Medulla oblongata (tissue), 1 donor: ENCODE measurements around the gene MRPS14.
"Not testable (repeated sequence)": the region's sequence is repeated elsewhere in the genome, so short reads cannot be mapped to it uniquely, and the experiment has no call there.

Experiments used
- DNase-seq: peaks from one replicate; pipeline ENCODE4 v3.0.0-alpha.2; 2015; ENCODE audit errors: extremely low spot score

The MRPS14 gene

DNA sequence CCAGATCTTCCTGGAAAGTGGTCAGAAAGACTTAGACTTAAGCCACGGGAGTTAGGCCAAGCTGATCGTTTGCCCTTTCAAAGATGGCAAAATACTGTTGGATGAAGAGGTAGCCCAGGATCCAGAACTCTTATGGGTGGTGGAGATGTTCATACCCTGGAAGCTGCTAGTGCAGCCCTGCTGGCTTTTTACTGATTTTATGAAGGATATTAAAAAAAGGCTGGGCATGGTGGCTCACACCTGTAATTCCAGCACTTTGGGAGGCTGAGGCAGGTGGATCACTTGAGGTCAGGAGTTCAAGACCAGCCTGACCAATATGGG is 657 bp upstream of the MRPS14 start:
- not testable (repeated sequence) for DNase-seq

DNA sequence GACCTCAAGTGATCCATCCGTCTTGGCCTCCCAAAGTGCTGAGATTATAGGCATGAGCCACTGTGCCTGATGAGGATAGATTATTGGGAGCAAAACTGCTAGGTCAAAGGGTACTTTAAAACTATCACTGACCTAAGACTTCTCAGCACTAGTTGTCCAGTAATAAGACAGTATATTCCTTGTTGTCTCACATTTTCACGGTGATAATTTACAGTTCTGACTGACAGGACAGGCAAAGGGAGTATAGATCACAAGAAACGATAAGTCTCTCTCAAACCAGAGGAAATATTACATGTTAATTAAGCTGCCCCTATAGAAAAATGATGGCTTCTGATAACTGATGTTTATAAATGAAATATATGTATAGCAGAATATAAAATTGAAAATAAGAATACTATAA is 3.7 kb downstream of the MRPS14 start:
- DNase-seq: no peak

DNA sequence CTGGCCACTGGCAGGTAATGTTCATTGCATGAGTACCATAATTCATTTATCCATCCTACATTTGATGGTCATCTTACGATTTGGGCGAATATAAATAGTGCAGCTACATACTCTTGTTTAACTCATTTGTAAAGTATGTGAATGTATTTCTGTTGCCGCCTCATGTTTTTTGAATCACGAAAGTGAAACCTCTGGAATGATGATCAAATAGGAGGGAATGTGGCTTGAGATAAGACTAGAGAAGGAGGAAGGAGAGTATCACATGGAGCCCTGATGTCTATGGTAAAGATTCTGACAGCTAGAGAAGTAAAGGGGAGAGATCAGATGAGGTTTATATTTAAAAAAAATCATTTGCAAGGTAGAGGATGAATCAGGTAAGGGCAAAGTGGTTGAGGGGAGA is 8.0 kb downstream of the MRPS14 start:
- no peak for DNase-seq

DNA sequence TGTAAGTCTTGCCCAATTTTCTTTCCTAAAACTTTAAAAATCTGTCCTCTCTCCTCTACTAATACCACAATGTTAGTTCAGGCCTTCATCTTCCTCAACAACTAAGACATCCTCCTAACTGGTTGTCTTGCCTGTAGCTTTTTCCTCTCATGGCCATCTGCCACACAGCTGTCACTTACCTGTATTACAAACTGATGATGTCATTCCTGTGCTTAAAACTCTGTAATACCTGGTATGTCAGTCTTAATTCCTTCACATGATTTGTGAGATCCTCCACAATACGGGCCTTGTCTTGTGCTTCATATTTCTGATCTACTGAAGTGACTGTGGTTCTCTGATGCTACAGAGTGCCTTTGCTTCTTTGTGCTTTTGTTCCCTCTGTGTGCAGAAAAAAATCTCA is 9.8 kb downstream of the MRPS14 start:
- DNase-seq: no peak

DNA sequence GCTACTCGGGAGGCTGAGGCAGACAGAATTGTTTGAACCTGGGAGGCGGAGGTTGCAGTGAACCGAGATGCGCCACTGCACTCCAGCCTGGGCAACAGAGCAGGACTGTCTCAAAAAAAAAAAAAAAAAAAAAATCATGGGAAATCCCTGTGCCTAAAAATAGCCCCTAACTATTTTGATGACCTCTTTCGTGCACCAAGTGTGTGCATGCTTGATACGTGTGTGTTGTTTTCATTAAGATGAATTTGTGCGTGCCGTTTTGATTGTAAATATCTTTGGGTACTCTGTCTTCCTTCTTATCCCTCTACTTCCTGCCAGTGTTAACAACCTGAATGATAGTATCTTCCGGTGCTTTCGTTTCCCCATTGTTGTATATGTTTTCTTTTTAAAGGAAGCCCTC is 13.7 kb downstream of the MRPS14 start:
- no peak for DNase-seq

DNA sequence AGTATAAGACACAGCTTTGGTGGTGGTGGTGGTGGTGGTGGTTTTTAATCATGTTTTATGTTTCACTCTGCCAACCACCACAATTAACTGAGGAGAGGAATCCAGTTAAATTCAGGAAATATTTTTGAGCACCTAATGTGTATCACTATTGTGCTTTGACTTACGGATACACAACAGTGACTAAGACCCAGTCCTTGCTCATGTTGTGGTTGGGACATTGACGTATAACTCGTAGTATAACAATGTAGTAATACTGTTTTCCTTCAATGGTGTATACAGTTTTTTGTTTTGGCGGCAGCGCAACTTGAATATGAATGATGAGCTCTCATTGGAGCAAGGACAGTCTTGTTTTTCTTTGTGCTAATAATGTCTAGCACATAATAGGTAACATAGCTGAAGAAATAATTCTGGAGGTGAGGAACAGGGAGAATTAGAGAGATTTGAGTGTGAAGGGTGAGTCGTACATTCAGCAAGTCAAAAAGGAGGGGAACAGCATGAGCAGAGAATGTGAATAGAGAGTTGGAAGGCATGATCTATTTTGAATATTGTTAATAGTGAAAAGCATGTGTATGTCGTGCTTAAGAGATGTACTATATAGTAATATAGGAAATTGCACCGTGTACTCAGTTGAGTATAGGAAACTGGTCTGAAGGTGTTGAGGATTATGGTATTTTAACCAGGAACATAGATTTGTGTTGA is 18.0 kb downstream of the MRPS14 start:
- no peak for DNase-seq

DNA sequence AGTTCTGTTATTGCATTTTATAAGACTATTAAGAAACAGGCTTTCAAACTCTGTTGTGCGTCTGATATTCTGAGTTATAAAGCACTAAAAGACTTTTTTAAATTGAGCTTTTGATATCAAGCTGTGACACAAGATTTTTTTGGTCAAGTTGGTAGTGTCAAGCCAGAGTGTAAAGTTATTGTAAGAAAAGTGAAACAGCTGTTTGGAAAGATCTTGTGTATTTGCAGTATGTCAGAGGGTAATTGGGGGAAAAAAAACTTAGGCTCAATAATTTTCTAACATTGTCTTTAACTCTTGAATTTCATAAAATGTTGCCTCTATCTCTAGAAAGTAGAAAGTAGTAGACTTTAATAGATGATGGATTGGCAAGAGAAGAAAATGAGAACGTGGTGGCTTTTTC is 19.7 kb downstream of the MRPS14 start:
- no peak for DNase-seq

DNA sequence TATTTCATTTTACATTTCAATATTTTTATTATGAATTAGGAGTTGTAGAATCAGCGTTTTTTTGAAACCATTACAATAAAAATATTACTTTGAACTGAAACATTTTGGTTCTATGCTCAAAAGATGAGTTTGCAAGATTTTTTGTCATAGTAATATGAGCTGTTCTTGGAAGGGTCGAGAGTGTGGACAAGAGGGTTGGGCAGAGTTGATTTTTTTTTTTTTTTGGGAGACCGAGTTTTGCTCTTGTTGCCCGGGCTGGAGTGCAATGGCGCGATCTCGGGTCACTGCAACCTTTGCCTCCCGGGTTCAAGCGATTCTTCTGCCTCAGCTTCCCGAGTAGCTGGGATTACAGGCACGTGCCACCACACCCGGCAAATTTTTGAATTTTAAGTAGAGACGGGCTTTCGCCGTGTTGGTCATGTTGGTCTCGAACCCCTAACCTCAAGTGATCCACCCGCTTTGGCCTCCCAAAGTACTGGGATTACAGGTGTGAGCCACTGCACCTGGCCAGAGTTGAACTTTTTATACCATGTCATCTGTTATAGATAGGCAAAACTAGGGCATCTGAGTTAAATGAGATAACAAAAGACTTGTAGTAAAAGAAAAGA is 20.2 kb downstream of the MRPS14 start:
- no peak for DNase-seq

DNA sequence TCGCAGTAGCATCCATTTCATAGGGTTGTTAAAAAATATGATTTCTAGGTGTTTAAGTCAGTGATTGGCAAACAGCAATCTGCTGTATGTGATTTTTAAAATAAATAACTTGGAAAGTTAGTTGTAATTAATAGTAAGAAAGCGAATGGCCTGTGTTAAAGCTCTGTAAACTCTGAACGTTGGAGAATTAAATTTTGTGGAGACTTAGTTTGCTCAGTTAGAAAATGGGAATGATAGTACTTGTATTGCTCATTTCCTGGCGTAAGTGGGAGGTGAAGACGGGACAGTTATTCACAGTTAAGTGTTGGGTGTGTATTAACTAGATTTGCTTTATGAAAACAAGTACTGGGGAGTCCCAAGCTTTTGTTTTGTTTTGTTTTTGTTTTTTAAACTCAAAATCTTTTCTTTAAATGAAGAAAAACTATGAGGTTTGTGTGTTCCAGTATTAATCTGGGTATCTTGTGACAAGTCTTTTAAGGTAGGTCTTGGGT is 22.5 kb downstream of the MRPS14 start:
- DNase-seq: peak; percentile 38

DNA sequence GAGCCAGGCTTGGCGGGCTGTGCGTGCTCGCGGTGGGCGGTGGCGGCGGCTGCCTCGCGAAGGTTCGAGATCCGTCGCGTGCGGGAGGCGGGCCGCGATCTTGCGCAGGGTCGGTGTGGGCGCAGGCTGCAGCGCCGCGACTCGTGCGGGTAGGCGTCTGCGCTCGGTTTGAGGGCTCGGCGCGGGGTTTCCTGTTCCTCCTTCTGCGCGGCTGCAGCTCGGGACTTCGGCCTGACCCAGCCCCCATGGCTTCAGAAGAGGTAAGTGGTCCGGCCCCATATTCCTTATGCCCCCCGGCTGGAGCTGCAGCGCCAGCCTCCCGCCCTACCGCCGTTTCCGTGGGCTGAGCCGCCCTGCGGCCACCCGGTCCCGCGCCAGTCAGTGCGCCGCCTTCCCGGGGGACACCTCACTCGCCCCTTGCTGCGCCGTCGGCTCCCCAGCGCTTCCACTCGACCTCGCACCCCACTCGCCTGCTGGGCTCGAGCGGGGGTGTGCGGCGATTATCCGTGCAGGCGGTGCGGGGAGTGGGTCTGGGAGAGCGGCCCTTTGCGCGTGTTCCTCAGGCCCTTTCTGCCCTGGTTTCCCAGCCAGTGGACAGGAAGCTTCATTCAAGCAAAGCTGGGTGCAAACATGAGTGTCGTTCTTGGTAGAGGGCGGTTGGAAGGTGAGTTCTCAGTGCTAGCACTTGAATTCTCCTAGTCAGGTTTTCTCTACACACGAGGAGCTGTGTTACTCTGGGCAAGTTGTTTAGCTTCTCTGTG is 23.1 kb downstream of the MRPS14 start, which contains the start of gene CACYBP:
TSS of gene CACYBP (plus strand) at position 12 of the 761 bp plus-strand sequence. CDS start at position 246, 234 bp downstream.
- DNase-seq: peak; percentile 63

DNA sequence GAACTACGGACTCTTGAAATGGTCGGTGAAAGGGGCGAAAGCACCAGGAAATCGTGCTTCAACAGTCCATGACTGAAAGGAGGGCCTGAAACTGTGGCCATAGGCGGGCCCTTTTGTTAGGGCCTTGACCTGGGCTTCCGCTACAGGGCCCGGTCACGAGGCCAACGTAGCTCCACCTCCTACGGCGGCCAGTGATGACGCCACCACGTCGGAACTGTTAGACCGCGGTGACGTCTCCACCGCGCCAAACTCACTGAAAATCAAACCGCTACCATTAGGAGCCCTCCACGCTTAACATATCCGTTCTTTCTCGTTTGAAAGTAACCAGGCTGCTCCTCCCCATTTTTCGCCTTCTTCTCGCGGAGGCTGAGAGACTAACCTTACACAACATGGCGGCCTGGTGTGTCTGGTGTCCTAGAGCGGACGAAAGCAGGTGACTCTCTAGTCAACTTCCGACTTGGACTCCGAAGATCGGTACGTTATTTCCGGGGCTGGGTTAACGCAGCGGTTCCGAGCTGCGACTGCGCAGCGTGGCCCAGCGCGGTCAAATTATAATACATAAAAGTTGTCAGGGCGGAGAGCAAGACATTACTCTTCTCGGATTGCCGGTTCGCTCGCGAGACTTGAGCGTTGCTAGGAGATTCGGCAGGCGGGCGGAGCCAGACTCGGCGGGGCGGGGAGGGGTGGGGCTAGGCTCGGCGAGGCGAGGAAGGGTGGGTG is 23.8 kb downstream of the MRPS14 start:
- peak; percentile 99 for DNase-seq

DNA sequence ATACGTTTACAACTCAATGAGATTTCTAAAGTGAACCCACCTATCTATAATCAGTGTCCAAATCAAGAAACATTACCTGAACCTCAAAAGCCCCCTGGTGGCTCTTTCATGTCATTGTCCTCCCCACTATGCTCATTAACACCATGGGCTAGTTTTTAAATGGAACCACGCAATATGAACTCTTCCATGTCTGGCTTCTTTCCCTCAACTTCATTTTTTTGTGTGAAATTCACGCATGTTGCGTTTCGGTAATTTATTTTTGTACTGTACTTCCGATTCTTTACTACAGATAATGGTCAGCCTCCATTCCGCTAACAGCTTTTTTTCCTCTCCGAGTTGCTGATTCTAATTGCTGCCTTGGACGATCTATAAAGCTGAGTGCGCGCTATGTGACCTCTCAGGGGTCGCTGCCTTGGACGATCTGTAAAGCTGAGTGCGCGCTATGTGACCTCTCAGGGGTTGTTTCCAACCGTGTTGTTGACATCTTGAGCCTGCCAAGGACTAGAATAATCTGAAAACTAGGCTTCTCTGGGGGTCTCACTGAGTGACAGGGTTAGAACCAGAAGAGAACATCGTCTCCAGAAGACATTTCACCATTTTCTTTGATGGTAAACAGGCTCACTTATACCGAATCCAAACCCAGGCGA is 24.5 kb downstream of the MRPS14 start:
- peak; percentile 86 for DNase-seq

DNA sequence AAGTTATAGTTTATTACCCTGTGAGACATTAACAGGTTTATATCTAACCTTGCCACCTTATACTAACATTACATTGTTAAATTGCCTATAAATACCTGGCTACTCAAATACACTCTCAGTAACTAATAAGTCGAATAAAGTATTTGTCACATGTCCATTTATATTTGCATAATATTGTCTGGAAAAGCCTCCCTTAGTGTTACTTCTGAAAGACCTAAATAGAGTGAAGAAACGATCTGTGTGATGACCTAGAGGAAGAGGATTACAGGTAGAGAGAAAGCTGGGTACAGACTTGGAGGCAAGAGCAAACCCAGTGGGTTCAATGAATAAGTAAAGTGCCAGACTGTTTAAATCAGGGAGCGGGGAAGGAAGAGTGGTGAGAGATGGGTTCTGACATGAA is 26.2 kb downstream of the MRPS14 start:
- DNase-seq: no peak

DNA sequence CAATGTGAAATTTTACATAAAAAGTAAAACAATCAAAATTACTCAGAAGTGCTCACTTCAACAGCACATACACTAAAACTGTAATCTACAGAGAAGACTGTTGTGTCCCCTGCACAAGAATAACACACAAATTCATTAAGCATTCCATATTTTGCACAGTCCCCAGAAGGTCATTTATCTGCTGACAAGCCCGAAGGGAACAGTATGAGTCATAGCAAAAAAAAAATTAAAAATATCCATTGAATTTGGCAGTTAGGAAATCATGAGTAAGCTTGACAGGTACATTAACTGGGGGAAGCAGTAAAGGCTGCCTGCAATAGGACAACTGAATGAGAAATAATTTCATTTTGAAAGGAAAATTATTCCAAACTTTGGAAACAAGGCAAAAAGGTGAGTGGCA is 26.7 kb downstream of the MRPS14 start:
- DNase-seq: no peak

DNA sequence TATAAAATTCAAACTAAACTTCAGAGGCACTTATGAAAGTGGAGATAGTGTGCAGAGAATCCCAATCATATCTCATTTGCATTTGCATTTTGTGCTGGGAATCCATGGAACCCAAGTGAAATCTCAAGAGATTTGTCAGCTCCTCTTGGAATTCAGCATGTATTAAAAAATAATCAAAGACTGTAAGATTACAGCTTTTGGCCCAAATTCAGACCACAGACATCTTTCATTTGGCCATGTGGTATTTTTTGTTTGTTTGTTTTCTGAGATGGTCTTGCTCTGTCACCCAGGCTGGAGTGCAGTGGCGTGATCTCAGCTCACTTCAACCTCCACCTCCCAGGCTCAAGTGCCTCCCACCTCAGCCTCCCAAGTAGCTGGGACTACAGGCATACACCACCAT is 27.3 kb downstream of the MRPS14 start:
- DNase-seq: no peak

DNA sequence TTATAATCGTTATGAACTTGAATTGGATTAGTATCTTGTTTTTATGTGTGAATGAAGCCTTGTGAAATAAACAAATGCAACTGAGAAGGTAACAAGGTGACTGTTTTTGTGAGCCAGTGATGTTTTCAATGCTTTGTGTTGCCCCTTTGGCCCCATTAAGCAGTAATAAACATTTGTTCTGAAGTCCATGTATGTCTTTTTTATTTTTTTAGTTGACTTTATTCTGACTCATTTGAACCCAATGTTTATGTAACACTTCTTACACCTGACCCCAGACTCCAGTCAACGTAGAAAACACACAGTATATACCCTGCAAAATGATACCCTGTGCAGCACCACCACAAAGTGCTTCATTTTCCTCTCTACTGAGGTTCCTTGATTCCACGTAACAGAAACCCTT is 28.1 kb downstream of the MRPS14 start:
- no peak for DNase-seq

DNA sequence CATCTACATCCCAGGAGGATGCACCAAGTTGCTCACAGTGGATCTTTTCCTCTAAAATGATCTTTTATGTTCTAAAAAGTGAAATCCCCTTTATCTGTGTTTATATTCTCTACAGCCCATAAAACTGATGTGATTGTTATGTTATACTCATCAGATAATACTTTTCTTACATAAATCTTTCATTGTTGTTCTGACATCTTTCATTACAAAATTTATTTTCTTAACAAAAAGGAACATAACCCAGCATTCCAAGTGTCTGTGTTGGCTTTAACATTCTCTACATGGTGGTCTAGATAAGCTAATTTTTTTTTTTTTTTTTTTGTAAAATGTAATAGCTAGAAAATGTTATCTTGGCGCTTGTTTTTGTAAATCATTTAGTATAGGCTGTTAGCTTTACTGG is 31.8 kb downstream of the MRPS14 start:
- no peak for DNase-seq

DNA sequence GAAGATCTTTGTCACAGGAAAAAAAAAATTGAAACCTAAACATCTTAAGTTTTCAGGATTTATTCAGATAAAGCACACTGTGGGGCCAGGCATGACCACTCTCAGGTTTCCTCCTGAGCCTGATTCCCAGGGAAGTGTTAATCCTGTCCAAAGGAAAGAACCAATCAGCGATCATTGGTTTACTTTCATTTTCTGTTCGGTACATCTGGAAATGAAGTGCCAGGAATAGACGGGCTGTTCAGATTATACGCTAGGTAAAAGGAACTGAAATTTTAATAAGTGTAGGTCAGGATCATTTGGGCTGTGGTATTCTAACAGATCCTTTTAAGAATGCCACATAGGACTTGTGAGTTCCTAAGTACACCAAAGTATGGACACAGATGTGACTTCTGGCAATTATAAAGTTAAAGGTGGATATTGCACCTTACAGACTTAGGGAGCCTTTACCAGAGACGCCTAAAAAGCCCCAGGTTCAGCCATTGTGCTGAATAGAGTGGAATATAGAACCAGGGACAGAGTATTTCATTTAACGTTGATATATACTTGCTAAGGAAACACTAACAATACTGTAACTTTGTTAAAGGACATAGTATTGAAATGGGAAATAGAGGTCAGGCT is 32.7 kb downstream of the MRPS14 start:
- DNase-seq: peak; percentile 83

DNA sequence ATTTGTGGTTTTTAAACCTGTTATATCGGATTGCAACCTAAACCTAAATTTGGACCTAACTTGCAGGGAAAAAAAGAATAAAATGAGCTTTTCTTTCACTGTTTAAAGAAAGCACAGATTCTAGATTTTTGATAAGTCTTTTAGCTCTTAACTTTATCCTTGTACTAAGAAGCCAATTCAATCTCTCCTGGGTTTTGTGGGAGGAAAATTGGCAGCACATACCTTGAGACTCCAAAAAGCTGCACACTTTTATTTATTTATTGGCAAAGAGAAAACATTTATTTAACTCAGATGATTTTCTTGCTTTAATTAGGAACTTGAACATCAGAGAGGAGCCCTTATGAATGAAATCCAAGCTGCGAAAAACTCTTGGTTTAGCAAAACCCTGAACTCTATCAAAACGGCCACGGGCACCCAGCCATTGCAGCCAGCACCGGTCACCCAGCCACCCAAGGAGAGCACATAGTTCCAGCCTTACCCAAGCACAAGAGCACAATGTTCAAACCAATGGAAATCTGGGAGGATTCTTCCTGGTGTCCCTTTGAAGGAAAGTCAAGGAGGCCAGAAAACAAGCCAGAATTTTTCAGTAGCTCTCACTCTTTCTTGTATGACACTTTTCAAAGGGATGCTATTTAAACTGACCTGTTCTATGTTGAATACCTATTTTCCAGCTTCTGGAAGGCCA is 33.5 kb downstream of the MRPS14 start:
- DNase-seq: peak; percentile 32

DNA sequence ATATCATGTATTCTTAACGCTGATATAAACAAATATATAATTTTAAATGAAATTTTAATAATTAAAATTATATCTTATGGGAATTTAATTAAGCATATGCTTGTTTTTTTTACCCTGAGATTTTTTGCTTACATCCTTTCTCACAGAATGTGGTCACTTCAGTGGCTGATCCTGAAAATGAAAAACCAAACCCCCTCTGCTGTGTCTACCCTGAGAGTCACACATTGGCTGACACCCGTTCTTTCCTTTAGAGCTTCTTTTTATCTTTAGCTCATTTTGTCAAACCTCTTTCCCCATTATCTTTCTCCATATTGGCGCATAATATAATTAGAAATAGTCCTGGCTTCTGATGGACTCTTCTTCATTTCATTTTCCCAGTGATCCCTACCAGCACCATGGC is 34.2 kb downstream of the MRPS14 start:
- DNase-seq: no peak

DNA sequence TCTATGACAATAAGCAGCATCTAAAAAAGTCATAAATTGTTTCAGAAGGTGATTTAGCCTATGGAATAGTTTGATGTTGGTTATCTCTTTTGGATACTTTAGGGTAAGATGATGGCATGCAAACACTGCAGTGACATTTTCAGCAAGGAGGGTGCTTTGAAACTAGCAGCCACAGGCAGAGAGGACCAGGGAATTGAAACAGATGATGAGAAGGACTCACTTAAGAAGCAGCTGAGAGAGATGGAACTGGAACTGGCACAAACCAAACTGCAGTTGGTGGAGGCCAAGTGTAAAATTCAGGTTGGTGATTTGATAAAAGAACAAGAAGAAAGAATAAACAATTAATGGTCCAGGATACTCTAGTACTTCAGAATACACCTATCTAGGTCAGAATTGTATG is 34.7 kb downstream of the MRPS14 start:
- DNase-seq: no peak
